Tibial nerve (tissue), 4 donors: ENCODE measurements around the gene ABR.

Experiments used
- CTCF ChIP-seq, 5 experiments: fragments of 200-600 bp in 3 of 5; fragments of 450-650 bp in 2 of 5; sonication (generic) in 3 of 5; IDR thresholded peaks; one replicate each; pipeline ENCODE4 v1.5.1; 2016 to 2019; ENCODE audit warnings: antibody characterized with exemption in 5 of 5, mild to moderate bottlenecking in 3 of 5, moderate library complexity in 2 of 5
- EP300 ChIP-seq, 2 donors: sonication (generic); formaldehyde crosslinking; IDR thresholded peaks; one replicate each; pipeline ENCODE4 v1.6.1; 2017; ENCODE audit warnings: antibody characterized with exemption in 2 of 2, mild to moderate bottlenecking in 1 of 2
- POLR2A ChIP-seq, 2 donors: fragments of 450-650 bp; IDR thresholded peaks; one replicate each; pipeline ENCODE4 v1.6.1; 2017; ENCODE audit warnings: antibody characterized with exemption in 2 of 2, mild to moderate bottlenecking in 2 of 2, moderate library complexity in 2 of 2

- TF ChIP-seq CTCF (IDR thresholded peaks at IDR 0.05), result no peak
- no peak for TF ChIP-seq EP300 (IDR thresholded peaks at IDR 0.05)
- TF ChIP-seq POLR2A (IDR thresholded peaks at IDR 0.05), result no peak
These were observed 161.2 kb downstream of the ABR start for GRCh38 chr17:1018547-1018946.
